AG10803 (cell line): ENCODE results near the gene DPF3.

Experiments
- DNase-seq: peaks from one replicate; pipeline ENCODE4 v3.0.0; 2010; ENCODE audit warnings: low read depth
- H3K4me3 ChIP-seq: 2 replicates; pipeline ENCODE4 v1.5.1; 2011; ENCODE audit warnings: mild to moderate bottlenecking, low read length, control low read depth
- TF ChIP-seq, protein P1 (sequence below): conservative IDR thresholded peaks from 2 replicates; pipeline ENCODE4 v1.5.1; 2011; ENCODE audit warnings: mild to moderate bottlenecking, low read length, control low read depth, inconsistent platforms

The DPF3 gene

DNA sequence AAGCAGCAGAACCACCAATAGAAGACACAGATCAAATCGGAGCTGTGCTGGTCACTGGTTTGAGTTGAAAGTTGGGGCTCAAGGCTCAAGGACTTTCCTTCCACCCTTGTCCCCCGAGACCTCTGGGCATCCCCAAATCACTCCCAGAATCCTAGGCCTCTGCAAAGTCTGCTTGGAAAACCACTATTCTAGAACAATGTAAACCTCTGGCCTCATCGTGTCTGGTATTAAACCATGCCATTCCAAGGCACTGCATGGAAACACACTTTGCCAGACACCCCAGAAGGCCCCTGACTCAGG, 288.0 kb downstream of the DPF3 start:
- H3K4me3 ChIP-seq = no peak overlapping the region
- DNase-seq = no peak
- TF ChIP-seq, protein P1, sequence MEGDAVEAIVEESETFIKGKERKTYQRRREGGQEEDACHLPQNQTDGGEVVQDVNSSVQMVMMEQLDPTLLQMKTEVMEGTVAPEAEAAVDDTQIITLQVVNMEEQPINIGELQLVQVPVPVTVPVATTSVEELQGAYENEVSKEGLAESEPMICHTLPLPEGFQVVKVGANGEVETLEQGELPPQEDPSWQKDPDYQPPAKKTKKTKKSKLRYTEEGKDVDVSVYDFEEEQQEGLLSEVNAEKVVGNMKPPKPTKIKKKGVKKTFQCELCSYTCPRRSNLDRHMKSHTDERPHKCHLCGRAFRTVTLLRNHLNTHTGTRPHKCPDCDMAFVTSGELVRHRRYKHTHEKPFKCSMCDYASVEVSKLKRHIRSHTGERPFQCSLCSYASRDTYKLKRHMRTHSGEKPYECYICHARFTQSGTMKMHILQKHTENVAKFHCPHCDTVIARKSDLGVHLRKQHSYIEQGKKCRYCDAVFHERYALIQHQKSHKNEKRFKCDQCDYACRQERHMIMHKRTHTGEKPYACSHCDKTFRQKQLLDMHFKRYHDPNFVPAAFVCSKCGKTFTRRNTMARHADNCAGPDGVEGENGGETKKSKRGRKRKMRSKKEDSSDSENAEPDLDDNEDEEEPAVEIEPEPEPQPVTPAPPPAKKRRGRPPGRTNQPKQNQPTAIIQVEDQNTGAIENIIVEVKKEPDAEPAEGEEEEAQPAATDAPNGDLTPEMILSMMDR = no peak

DNA sequence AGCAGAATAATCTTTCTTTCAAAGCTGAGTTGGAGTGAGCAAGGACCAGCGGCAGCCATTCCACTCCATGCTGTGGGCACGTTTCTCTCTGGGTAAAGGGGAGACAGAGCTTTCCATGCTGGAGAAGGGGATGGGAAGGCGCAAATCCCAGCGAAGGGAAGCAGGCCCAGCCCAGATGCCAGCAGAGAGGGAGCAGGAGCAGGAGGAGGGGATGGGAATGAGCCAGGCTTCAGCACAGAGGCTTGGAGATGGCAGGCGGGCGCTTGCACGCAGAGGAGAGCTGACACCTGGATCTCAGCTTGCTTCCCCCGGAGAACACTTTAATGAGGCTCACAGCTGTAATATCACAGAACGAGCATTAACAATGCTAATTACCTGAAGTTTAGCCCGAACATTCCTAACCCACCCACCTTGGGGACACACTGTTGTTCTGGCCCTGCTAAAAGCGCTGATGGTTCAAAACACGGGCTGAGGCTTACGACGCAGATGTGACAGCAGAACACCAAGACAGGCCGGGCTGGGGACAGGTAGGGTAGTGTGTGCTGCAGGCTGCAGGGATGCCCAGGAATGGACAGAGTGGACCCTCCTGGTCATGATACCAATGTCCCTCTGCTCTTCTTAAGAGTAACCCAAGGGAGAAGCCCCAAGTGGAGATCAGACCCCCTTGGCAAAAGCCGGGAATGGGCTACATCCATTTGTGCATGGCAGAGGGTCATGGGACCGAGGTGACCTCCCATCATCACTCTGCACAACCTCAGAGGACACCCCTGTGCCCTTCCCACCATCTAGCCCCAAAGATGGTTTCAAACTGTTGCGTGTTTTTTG, 288.6 kb downstream of the DPF3 start:
- TF ChIP-seq, protein P1 = no peak
- no peak overlapping the region for H3K4me3 ChIP-seq
- no peak for DNase-seq

DNA sequence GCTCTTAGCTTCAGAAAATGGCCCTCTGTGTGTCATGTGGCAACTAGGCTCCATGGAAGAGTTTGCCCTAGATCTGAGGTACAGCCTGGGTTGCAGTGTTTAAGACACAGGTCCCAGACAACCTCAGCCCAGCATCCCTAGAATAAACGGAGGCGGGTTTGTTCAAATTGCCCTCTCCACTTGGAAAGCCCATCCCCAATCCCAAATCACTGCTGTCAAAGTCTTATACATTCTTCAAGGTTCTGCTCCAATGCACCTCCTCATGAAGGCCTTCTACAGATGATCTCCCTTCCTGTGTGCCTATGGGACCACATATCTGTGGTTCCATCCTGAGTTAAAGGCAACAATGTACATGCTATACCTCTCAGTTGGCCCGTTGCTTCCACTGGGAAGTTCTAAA, 289.8 kb downstream of the DPF3 start:
- no peak for DNase-seq
- no peak overlapping the region for H3K4me3 ChIP-seq
- TF ChIP-seq, protein P1 = no peak

DNA sequence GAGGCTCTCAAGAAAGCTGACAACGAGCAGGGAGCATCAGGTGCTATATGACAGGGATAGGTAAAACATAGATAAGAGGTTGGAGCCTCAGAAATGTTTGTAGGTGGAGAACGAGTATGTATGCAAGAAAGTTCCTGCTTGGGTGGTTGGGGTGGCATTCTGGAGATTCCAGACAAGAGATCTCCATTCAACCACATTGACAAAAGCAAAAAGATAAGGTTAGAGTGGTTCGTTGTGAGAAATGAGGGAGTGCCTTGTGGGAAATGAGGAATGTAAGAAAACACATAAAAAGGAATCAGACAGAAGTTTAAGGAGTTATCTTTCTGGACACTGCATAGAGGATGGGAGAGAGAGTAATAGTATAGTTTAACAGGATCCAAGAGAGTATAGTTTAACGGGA, 290.3 kb downstream of the DPF3 start:
- no peak overlapping the region for H3K4me3 ChIP-seq
- peak; percentile 11 for DNase-seq
- TF ChIP-seq, protein P1 = no peak

DNA sequence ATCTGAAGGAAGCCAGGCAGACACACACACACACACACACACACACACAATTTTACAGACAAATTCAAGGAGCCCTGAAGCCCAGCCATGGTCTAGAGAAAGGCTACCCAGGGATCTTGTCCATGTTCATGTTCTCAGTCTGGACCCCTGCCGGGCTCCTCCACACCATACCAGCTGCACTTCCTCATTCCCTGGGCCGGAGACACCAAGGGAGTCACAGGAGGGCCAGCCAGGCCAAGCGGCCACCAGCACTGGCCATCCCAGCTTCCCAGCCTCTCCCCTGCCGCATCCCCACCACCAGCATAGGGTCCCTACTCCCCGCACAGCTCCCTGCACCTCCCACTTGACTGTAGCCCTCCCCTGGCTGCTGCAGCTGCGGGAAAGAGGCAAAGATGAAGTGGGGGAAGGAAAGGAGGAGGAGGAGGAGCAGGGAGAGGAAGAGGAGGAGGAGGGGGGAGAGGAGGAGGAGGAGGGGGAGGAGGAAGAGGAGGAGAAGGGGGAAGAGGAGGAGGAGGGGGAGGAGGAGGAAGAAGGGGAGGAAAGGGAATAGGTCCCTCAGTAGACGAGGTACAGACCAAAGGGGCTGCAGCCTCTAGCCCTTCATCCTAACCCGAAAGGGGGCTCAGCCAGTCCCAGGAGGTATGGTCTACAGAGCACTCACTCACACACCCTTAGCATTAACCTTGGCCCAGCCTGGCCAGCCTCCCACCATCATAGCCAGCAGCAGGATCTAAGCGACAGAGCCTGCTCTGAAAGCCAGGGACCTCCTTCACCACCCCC, 293.2 kb downstream of the DPF3 start:
- TF ChIP-seq, protein P1 = no peak
- no peak for DNase-seq
- no peak overlapping the region for H3K4me3 ChIP-seq

DNA sequence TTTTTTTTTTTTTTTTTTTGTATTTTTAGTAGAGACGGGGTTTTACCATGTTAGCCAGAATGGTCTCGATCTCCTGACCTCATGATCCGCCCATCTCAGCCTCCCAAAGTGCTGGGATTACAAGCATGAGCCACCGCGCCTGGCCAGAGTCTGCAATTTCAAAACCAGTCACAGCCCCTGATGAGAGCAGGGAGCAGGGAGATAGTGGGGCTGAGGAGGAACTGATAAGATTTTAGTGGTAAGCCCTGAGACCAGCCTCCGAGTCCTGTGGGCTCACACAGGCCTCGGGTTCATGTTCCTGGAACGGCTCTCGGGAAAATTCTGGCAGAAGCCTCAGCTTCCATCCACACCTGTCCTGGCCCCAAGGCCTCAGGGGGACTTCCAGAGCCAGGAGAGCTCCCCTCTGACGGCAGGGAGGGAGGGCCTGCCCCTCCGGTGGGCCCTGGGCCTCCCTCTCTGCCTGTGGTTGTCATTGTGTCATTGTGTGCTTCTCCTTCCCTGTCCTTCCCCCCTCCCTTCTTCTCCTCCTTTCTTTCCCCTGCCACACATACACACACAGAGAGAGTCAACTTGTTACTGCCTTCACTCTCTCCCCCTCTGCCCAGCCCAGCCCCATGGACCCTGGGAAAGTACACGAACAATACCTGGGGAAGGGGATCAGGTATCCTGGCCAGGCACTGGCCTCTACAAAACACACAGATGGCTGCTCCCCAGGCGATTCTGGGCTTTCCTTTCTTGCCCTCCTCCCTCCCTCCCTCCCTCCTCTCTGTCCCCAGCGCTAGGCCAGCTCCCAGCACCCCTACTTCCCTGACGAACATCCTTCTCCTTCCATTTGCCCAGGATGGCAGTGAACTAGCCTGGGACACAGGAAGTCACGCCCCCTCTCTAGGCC, 294.1 kb downstream of the DPF3 start:
- no peak overlapping the region for H3K4me3 ChIP-seq
- no peak for DNase-seq
- TF ChIP-seq, protein P1 = no peak
